ENCODE data around the gene PLAAT5.

GRCh38 chr11:63491240-63491587 lies 247 bp upstream of the PLAAT5 start:
- no peak for TF ChIP-seq POLR2A (IDR thresholded peaks at IDR 0.05; ENCODE audit: borderline replicate concordance, extremely low read depth, insufficient read depth, insufficient read length)
- TF ChIP-seq CTCF (IDR thresholded peaks at IDR 0.05 in 2 of 3, conservative IDR thresholded peaks at IDR 0.05 in 1 of 3; ENCODE audit: borderline replicate concordance in 1 of 3, insufficient read depth in 1 of 3, low read depth in 2 of 3, low read length in 2 of 3), result no peak
- no peak for TF ChIP-seq ELF1 (IDR thresholded peaks at IDR 0.05; ENCODE audit: borderline replicate concordance, low read depth)
- TF ChIP-seq JUND (IDR thresholded peaks at IDR 0.05), result no peak

Measured in HCT116 (cell line).